ENCODE data around the gene MRPS33.
A peak's percentile ranks its signal among the peaks of the same experiment; 100 is the strongest.
"Not testable (repeated sequence)": the region's sequence is repeated elsewhere in the genome, so short reads cannot be mapped to it uniquely, and the experiment has no call there.

MRPS33 gene

DNA sequence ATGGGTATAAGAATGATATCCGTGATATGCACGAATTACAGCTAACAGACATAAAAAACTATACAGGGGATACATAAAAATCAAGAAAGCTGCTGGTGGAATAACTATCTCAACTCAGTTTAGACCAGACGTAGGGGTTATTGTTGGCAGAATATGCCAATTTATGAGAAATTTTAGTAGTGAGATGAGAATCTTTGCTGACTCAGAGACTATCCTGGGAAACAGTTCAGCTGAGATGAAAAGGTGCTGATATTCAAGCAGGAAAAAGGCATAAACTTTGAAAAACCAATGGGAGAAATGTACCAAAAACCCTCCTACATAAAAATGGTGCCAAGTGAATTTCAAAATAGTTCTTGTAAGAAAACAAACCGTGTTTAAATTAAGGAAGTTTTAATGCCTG, 3.3 kb downstream of the MRPS33 start:
- DNase-seq = no peak

- DNase-seq = no peak
These were observed 11.3 kb downstream of the MRPS33 start for GRCh38 chr7:141003172-141004065.

DNA sequence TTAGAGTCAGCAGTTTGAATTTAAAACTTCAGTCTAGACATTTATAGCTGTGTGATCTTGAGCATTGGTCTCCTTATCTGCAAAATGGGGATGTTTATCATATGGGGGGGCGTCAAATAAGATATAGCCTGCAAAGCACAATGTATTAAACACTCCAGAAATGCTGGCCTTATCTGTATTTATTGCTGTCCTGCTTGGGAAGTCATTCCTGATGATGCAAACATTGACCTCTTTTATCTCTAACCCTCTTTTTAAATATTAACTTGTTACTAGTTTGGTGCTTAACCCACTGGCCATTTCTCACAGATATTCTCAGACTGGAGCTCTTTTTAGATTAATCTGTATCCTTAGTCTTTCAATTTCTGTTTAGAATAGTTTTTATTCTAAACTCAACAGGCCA, 13.2 kb downstream of the MRPS33 start:
- no peak for DNase-seq

DNA sequence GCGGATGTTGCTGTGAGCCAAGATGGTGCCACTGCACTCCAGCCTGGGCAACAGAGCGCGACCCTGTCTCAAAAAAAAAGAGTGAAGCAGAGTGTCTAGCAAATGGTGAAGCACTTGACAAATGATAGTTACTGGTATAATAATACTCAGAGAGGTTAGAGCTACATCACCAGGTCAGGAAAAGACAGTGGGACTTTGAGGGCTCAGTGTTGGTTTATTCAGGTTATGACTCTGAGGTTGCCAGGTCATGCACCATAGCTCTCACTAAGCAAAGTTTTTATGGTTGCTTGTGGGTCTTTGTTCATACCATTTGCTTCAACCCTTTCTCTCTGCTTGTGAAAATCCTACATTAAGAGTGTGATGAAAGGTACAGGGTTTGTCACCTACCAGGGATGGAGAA, 13.6 kb downstream of the MRPS33 start:
- no peak for DNase-seq

DNA sequence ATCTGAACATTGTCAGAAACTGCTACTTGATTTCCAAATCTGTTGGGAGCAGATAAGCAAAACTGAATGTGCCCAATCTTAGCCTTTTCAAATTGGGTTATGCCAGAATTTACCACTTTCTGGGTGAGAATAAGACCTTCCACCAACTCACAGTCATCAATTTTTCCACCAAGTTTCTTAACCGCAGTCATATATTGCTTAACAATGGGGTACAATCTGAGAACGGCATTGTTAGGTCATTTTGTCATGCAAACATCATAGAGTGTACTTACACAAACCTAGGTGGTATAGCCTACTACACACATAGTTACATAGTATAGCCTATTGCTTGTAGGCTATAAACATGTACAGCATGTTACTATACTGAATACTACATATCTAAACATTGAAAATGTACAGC, 16.0 kb downstream of the MRPS33 start:
- DNase-seq = no peak

DNA sequence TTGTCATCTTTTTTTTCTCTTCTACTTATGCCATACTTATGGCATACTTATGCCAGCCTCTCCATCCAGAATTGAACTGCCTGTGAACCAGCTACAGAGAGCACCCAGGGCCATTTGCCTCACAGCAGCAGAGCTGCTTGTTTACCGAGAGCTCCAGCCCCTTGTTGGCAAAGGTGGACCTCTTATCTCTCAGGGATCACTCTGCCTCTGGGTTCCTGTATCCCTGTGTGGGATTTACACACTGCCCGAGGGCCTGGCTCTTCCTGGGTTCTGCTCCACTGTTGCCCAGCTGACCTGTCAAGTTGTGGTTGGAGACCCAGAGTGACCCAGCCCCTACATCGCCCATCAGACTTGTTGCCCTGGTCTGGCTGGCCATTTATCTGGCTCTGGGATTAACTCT, 22.3 kb downstream of the MRPS33 start:
- DNase-seq = no peak

DNA sequence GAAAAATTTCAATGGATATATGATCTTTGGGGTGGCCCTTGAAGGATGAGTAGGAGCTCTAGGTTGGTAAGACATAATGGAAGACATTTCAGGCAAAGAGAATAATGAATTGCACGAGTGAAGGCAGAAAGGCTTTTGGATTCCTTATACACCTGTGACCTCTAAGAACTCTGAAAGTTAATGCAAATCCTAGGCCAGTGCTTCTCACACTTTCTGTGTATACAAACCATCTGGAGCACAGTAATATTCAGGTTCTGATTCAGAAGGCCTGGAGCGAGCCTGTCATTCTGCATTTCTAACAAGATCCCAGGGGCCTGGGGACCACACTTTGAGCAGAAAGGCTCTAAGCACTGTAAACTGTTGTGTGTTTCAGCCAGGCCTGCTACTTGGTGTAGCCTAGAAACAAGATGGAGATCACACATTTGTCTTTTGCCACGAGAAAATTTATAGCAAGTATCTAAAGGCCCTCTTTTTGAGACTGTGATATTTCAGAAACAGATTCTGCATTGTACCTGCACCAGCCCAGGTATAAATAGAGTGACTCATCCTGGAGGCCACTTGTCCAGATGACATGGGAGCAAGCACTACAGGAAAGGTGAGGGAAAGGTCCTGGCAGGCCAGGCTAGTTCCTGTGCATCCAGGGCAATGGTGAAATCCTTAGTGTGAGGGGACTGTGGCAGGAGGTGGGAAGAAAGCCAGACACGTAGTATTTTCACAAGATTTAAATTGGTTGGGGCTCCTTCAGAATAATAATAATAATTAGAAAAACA, 24.4 kb downstream of the MRPS33 start:
- DNase-seq = no peak

DNA sequence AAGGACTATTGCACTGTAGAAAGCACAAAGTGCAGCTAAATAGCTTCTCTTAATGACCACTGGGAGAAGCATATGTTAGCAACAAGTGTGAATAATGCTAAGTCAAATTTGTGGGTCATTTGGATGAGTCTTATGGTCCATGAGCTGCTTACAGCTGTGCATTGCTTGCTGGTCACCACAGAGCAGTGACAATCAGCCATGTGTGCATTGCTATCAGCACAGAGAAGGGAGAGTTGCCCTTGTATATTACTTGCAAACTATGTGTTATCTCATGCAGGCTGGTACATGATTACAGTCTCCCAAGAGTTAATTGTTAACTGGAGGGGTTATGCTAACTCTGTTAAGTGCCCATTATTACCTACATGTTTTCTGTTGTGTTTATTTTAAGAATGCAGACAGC, 25.7 kb downstream of the MRPS33 start:
- no peak for DNase-seq

GRCh38 chr7:140983802-140984201, 30.9 kb downstream of the MRPS33 start:
- DNase-seq = peak; percentile 34

DNA sequence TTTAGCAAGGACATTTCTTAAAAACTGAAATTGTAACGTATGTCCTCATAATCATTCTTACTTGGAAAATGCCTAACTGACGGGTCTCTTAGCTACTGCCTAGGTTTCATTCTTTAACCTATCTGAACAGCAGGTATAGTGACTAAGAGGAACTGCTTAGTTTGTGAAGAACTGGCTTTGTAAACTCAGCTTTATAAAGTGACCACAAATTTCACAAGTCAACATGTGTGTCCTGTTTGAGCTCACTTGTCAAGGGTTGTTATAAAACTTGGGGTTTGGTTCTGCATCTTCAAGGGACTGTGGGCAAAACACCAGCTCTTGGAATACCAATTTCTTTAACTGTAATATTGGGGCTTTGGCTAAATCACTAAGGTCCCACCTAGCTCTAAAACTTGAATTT, 32.2 kb downstream of the MRPS33 start:
- no peak for DNase-seq

GRCh38 chr7:140981951-140982350, 32.8 kb downstream of the MRPS33 start:
- DNase-seq = no peak

DNA sequence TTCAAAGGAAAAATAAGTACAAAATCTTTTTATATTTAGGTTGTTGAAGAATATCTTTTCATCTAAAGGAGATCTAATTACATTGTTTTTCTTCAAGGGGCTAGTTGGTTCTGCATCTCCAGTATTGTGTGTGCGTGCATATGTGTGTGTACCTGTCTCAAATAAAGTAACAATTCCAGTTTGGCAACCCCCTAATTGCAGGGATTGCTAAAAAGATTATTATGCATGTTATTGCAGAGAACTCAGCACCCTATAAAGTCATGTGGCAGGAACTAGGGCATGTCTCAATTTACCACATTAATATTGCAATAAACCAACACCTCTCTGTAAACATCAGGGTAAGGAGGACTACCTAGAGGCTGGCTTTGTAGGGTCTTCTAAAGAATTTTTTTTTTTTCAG, 37.0 kb downstream of the MRPS33 start:
- no peak for DNase-seq

DNA sequence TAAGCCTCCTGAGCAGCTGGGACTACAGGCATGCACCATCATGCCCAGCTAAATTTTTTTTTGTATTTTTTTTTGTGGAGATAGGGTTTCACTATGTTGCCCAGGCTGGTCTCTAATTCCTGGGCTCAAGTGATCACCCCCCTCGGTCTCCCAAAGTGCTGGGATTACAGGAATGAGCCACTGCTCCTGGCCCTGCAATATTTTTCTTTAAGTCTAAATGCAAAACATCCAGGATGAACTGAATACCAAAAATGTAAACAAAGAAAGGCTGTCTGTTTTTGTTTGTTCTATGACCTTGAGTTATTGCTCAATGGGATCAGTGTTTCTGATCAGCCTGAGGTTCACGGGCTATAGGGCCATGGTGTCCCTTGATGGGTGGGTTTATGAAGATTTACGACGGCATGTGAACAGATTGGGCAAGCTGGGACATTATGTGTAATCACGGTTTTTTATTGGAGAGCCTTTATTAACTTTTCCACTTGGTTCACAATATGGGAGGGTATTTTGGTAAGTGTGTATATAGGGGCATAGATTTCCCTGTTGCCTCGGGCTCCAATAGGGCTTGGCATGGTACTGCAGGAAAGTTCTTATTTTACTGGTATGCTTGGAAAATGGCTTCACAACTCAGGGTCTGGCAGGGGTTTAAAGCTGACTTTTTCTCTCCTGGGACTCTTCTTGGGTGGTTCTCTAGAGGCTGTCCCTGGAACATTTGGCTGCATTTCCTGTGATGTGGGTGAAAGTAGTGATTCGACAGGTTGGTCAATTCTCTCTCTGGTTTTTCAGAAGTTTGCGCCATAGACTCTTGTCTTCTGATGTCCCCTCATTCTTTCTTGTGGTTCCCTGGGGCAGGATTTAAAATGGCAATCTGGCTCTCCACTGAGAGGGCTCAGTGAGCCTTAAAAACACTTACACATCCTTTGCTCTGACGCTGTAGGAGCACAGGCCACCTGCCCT, 41.6 kb downstream of the MRPS33 start:
- DNase-seq = no peak

DNA sequence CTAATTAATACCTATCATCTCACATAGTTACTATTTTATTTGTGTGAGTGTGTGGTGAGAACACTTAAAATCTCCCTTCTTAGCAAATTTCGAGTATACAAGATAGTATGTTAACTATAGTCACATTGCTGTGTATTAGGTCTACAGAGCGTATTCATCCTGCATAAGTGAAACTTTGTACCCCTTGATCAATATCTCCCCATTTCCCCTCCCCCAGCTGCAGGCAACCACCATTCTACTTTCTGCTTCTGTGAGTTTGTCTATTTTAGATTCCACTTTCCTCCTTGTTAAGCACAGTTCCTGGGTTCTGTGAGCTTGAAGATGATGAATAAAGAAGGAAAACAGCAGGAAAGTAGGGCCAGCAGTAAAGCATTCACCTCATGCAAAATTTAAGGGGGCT, 42.4 kb downstream of the MRPS33 start:
- no peak for DNase-seq

DNA sequence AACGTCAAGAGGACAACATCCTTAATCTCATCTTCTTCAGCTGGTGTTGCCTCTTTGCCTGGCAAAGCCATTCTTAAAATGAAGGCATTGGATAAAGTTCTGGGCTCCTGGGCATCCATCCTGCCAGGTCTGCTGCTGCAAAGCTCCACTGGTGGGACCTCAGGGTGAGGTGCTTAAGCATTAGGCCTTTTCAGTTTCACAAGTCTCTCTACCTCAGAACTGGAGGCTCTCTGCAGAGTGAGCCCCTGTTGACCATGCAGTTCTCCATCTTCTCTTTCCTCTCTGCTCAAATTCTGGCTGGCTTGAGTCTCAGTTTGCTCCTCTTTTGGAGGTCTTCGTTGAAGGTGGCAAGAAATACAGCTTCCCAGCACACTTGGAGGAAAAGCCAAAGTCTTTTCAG, 47.3 kb downstream of the MRPS33 start:
- no peak for DNase-seq

- no peak for DNase-seq
These were observed 48.1 kb downstream of the MRPS33 start for GRCh38 chr7:140966561-140967233.

DNA sequence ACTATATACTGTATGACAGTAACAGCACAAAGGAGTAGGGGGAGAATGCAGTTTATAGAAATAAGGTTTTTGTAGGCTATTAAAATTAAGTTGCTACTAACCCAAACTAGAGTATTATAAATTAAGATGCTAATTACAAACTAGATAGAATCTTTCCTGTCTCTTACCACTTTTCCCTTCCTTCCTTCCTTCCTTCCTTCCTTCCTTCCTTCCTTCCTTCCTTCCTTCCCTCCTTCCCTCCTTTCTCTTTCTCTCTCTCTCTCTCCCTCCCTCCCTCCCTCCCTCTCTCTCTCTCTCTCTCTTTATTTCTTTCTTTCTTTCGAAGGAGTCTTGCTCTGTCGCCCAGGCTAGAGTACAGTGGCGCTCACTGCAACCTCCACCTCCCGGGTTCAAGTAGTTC, 53.6 kb downstream of the MRPS33 start:
- no peak for DNase-seq

DNA sequence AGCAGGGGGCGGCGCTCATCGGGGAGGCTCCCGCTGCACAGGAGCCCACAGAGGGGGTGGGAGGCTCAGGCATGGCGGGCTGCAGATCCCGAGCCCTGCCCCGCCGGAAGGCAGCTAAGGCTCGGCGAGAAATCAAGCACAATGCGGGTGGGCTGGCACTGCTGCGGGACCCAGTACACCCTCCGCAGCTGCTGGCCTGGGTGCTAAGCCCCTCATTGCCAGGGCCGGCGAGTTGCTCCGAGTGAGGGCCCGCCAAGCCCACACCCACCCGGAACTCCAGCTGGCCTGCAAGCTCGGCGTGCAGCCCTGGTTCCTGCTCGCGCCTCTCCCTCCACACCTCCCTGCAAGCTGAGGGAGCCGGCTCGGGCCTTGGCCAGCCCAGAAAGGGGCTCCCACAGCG, 57.8 kb downstream of the MRPS33 start:
- not testable (repeated sequence) for DNase-seq
